Fibroblast of pulmonary artery (primary cell): Measurements from ENCODE around the gene TOR4A.

Experiments used
- DNase-seq: peaks from one replicate; pipeline ENCODE4 v3.0.0-alpha.2; 2010; ENCODE audit warnings: low read depth
- H3K4me3 ChIP-seq: replicated peaks from 2 replicates; pipeline ENCODE4 v1.5.1; 2011; ENCODE audit warnings: low read depth, mild to moderate bottlenecking, control low read depth, low read length, moderate library complexity
- CTCF ChIP-seq: IDR thresholded peaks from 2 replicates; pipeline ENCODE4 v1.5.1; 2011; ENCODE audit warnings: mild to moderate bottlenecking, control low read depth, low read length, inconsistent platforms; ENCODE audit errors: missing control alignments

The TOR4A gene

GRCh38 chr9:137266585-137267453 lies 10.7 kb upstream of the TOR4A start:
- TF ChIP-seq CTCF: no peak
- no peak for DNase-seq
- H3K4me3 ChIP-seq: no peak overlapping the region

GRCh38 chr9:137267933-137268355 lies 9.6 kb upstream of the TOR4A start:
- no peak for DNase-seq
- TF ChIP-seq CTCF: no peak
- no peak overlapping the region for H3K4me3 ChIP-seq

- no peak for TF ChIP-seq CTCF
- DNase-seq: no peak
- H3K4me3 ChIP-seq: no peak overlapping the region
These were observed 8.9 kb upstream of the TOR4A start for GRCh38 chr9:137268538-137269201.

- no peak for DNase-seq
- TF ChIP-seq CTCF: no peak
- H3K4me3 ChIP-seq: no peak overlapping the region
These were observed 8.2 kb upstream of the TOR4A start for GRCh38 chr9:137269231-137269772.

GRCh38 chr9:137270929-137271695 lies 6.4 kb upstream of the TOR4A start:
- H3K4me3 ChIP-seq: no peak overlapping the region
- TF ChIP-seq CTCF: no peak
- DNase-seq: no peak

GRCh38 chr9:137271696-137272076 lies 5.8 kb upstream of the TOR4A start:
- H3K4me3 ChIP-seq: no peak overlapping the region
- no peak for DNase-seq
- no peak for TF ChIP-seq CTCF
